Measurements from ENCODE around the gene HLA-DPA1.

The HLA-DPA1 gene

GRCh38 chr6:33088931-33089620 is 15.6 kb upstream of the HLA-DPA1 start:
- no peak for DNase-seq (ENCODE audit: low spot score)

GRCh38 chr6:33088258-33088930 is 14.9 kb upstream of the HLA-DPA1 start:
- no peak for DNase-seq (ENCODE audit: low spot score)

GRCh38 chr6:33085627-33086026 is 12.2 kb upstream of the HLA-DPA1 start:
- DNase-seq (ENCODE audit: low spot score), result no peak

GRCh38 chr6:33082702-33083101 is 9.3 kb upstream of the HLA-DPA1 start:
- peak; percentile 78 for DNase-seq (ENCODE audit: low spot score)

GRCh38 chr6:33081098-33081824 is 7.8 kb upstream of the HLA-DPA1 start:
- no peak for DNase-seq (ENCODE audit: low spot score)

- DNase-seq (ENCODE audit: low spot score), result peak; percentile 68
Observed at GRCh38 chr6:33080127-33081089, 7.0 kb upstream of the HLA-DPA1 start.

GRCh38 chr6:33079580-33079979 is 6.1 kb upstream of the HLA-DPA1 start:
- DNase-seq (ENCODE audit: low spot score), result no peak

- DNase-seq (ENCODE audit: low spot score), result no peak
Observed at GRCh38 chr6:33078919-33079521, 5.6 kb upstream of the HLA-DPA1 start.

GRCh38 chr6:33078442-33078841 is 5.0 kb upstream of the HLA-DPA1 start:
- DNase-seq (ENCODE audit: low spot score), result no peak

GRCh38 chr6:33077908-33078307 is 4.5 kb upstream of the HLA-DPA1 start:
- DNase-seq (ENCODE audit: low spot score), result no peak

- no peak for DNase-seq (ENCODE audit: low spot score)
Observed at GRCh38 chr6:33076406-33076934, 3.0 kb upstream of the HLA-DPA1 start.

- DNase-seq (ENCODE audit: low spot score), result peak; percentile 81
Observed at GRCh38 chr6:33075568-33076405, 2.3 kb upstream of the HLA-DPA1 start, which contains the start of gene HLA-DPB1. Gene HLA-DPB1, plus strand, starts transcription at chr6:33075990. Its CDS starts 52 bp downstream, at chr6:33076042.

GRCh38 chr6:33075208-33075567 is 1.7 kb upstream of the HLA-DPA1 start:
- DNase-seq (ENCODE audit: low spot score), result no peak

GRCh38 chr6:33072508-33073100 is 845 bp downstream of the HLA-DPA1 start:
- DNase-seq (ENCODE audit: low spot score), result no peak

GRCh38 chr6:33071569-33071968 is 1.9 kb downstream of the HLA-DPA1 start:
- no peak for DNase-seq (ENCODE audit: low spot score)

GRCh38 chr6:33070909-33071308 is 2.5 kb downstream of the HLA-DPA1 start:
- DNase-seq (ENCODE audit: low spot score), result no peak

GRCh38 chr6:33069021-33069738 is 4.3 kb downstream of the HLA-DPA1 start:
- DNase-seq (ENCODE audit: low spot score), result no peak

- no peak for DNase-seq (ENCODE audit: low spot score)
Observed at GRCh38 chr6:33066917-33067521, 6.4 kb downstream of the HLA-DPA1 start.

GRCh38 chr6:33065312-33065711 is 8.1 kb downstream of the HLA-DPA1 start:
- DNase-seq (ENCODE audit: low spot score), result no peak
